SU-DHL-6 (cell line): ENCODE measurements around the gene RNF220.
A peak's percentile ranks its signal among the peaks of the same experiment; 100 is the strongest.

Experiments used
- H2AFZ ChIP-seq: fragments of 200-600 bp; sonication (generic); 2 replicates; pipeline ENCODE4 v1.6.1; 2014; ENCODE audit warnings: low read depth, mild to moderate bottlenecking, moderate library complexity, mixed read lengths, antibody characterized with exemption, low read length; ENCODE audit not compliant: severe bottlenecking
- H3F3A ChIP-seq: fragments of 200-600 bp; shearing (Covaris generic); 2 replicates; pipeline ENCODE4 v1.6.0; 2016; ENCODE audit warnings: antibody characterized with exemption, mild to moderate bottlenecking; ENCODE audit not compliant: insufficient read depth
- H3K27ac ChIP-seq: fragments of 200-600 bp; sonication (generic); 2 replicates; pipeline ENCODE4 v1.5.1; 2016; ENCODE audit warnings: low read depth, mild to moderate bottlenecking, low read length, moderate library complexity, mixed read lengths
- H3K27me3 ChIP-seq: fragments of 200-600 bp; sonication (generic), shearing (Covaris generic); 2 replicates; pipeline ENCODE4 v1.6.0; 2014; ENCODE audit warnings: mild to moderate bottlenecking, low read length
- H3K36me3 ChIP-seq: fragments of 200-600 bp; sonication (generic); 2 replicates; pipeline ENCODE4 v1.6.1; 2014; ENCODE audit warnings: mild to moderate bottlenecking, low read length, mixed read lengths
- H3K4me2 ChIP-seq: fragments of 300-600, 200-600 bp; shearing (Covaris generic), sonication (generic); 2 replicates; pipeline ENCODE4 v1.6.0; 2014; ENCODE audit warnings: low read length, low read depth, mild to moderate bottlenecking; ENCODE audit not compliant: poor library complexity, severe bottlenecking
- H3K4me3 ChIP-seq: fragments of 200-600 bp; sonication (generic); 2 replicates; pipeline ENCODE4 v1.5.1; 2014; ENCODE audit warnings: antibody characterized with exemption, low read length, mild to moderate bottlenecking, mixed read lengths; ENCODE audit not compliant: insufficient read depth, poor library complexity, severe bottlenecking
- H3K79me2 ChIP-seq: fragments of 200-600 bp; sonication (generic); 2 replicates; pipeline ENCODE4 v1.6.1; 2014; ENCODE audit warnings: mild to moderate bottlenecking, low read length, moderate library complexity; ENCODE audit not compliant: insufficient read depth
- H3K9ac ChIP-seq: fragments of 200-600 bp; sonication (generic); 2 replicates; pipeline ENCODE4 v1.7.0; 2014; ENCODE audit warnings: mild to moderate bottlenecking, low read length
- H3K9me2 ChIP-seq: fragments of 200-600 bp; sonication (generic); replicated peaks from 2 replicates; pipeline ENCODE4 v1.6.1; 2014; ENCODE audit warnings: low read length; ENCODE audit not compliant: insufficient read depth
- H3K9me3 ChIP-seq: fragments of 200-600 bp; sonication (generic); 2 replicates; pipeline ENCODE4 v1.6.1; 2014; ENCODE audit warnings: low read length, mixed read lengths; ENCODE audit not compliant: insufficient read depth
- H4K20me1 ChIP-seq: fragments of 200-600 bp; sonication (generic); 2 replicates; pipeline ENCODE4 v1.6.1; 2014; ENCODE audit warnings: low read depth, mild to moderate bottlenecking, antibody characterized with exemption, low read length, moderate library complexity, mixed read lengths
- CTCF ChIP-seq: fragments of 200-600 bp; sonication (generic); IDR thresholded peaks from one replicate; pipeline ENCODE4 v1.5.1; 2017; ENCODE audit warnings: antibody characterized with exemption, mild to moderate bottlenecking, low read length, moderate library complexity; ENCODE audit not compliant: insufficient read depth, poor library complexity, severe bottlenecking
- EZH2phosphoT487 ChIP-seq: fragments of 200-600 bp; sonication (generic), shearing (Covaris generic); conservative IDR thresholded peaks from 2 replicates; pipeline ENCODE4 v1.6.1; 2018; ENCODE audit warnings: mild to moderate bottlenecking, antibody characterized with exemption, low read length, moderate library complexity, mixed read lengths

Gene RNF220

GRCh38 chr1:44606701-44607281 lies 201.7 kb downstream of the RNF220 start:
- no peak overlapping the region for H3K4me3 ChIP-seq
- TF ChIP-seq CTCF (no peak), EZH2phosphoT487 (no peak)
- no peak overlapping the region for H3K4me2 ChIP-seq
- H4K20me1 ChIP-seq: no peaks in the 10 kb centered on the region
- H3K36me3 ChIP-seq: no peaks in the 10 kb centered on the region
- H2AFZ ChIP-seq: no peak overlapping the region
- no peaks in the 10 kb centered on the region for H3K9me2 ChIP-seq
- no peak overlapping the region for H3K9ac ChIP-seq
- no peaks in the 10 kb centered on the region for H3K27me3 ChIP-seq
- no peaks in the 10 kb centered on the region for H3K9me3 ChIP-seq
- H3K79me2 ChIP-seq: no peaks in the 10 kb centered on the region
- H3K27ac ChIP-seq: no peak overlapping the region
- H3F3A ChIP-seq: no peaks in the 10 kb centered on the region

- peak; percentile 35 for TF ChIP-seq CTCF
- TF ChIP-seq EZH2phosphoT487: no peak
- Histone ChIP-seq H3K27me3 (no peaks in the 10 kb centered on the region), H3F3A (no peaks in the 10 kb centered on the region), H4K20me1 (no peaks in the 10 kb centered on the region), H3K9ac (no peak overlapping the region), H3K36me3 (no peaks in the 10 kb centered on the region), H3K27ac (no peak overlapping the region), H3K4me3 (no peak overlapping the region), H2AFZ (no peak overlapping the region), H3K9me3 (no peaks in the 10 kb centered on the region), H3K4me2 (no peak overlapping the region), H3K9me2 (no peaks in the 10 kb centered on the region), H3K79me2 (no peaks in the 10 kb centered on the region)
These were observed 203.1 kb downstream of the RNF220 start for GRCh38 chr1:44608141-44608540.

- Histone ChIP-seq H3K27ac (no peak overlapping the region), H3K9ac (no peak overlapping the region), H4K20me1 (no peaks in the 10 kb centered on the region), H3F3A (no peaks in the 10 kb centered on the region), H3K9me2 (no peaks in the 10 kb centered on the region), H3K4me2 (no peak overlapping the region), H3K79me2 (no peaks in the 10 kb centered on the region), H2AFZ (no peak overlapping the region), H3K36me3 (no peaks in the 10 kb centered on the region), H3K27me3 (no peaks in the 10 kb centered on the region), H3K9me3 (no peaks in the 10 kb centered on the region), H3K4me3 (no peak overlapping the region)
- TF ChIP-seq CTCF (peak; percentile 45), EZH2phosphoT487 (no peak)
These were observed 204.3 kb downstream of the RNF220 start for GRCh38 chr1:44609412-44609767.
